HepG2 (cell line): Measurements from ENCODE around the gene MEIOB. TPM values are rescaled to one million over a fixed set of nuclear protein-coding genes. Genes with fewer than 3 reads are reported as not detected.

Experiments used
- BRCA1 ChIP-seq: sonication (generic); formaldehyde crosslinking; IDR thresholded peaks from 2 replicates; pipeline ENCODE4 v1.4.0; 2020; ENCODE audit warnings: missing genetic modification reagents
- FOXO1 ChIP-seq: sonication (generic); formaldehyde crosslinking; IDR thresholded peaks from 2 replicates; pipeline ENCODE4 v1.4.0; 2020; ENCODE audit warnings: missing genetic modification reagents
- RBM39 ChIP-seq: fragments of 200-400 bp; formaldehyde crosslinking; IDR thresholded peaks from one replicate; pipeline ENCODE4 v1.6.1; 2018; ENCODE audit warnings: antibody characterized with exemption, mild to moderate bottlenecking, low read depth, low read length; ENCODE audit not compliant: poor library complexity, severe bottlenecking
- SOX5 ChIP-seq: IDR thresholded peaks from 2 replicates; pipeline ENCODE4 v1.6.1; 2016; ENCODE audit warnings: borderline replicate concordance
- SRY ChIP-seq: sonication (generic); formaldehyde crosslinking; IDR thresholded peaks from 2 replicates; pipeline ENCODE4 v1.8.0; 2022; ENCODE audit warnings: mild to moderate bottlenecking, missing genetic modification reagents
- ZNF557 ChIP-seq: sonication (generic); formaldehyde crosslinking; IDR thresholded peaks from 2 replicates; pipeline ENCODE4 v1.4.0; 2020; ENCODE audit warnings: missing genetic modification reagents
- ZNF562 ChIP-seq: sonication (generic); formaldehyde crosslinking; IDR thresholded peaks from 2 replicates; pipeline ENCODE4 v1.8.0; 2022; ENCODE audit warnings: missing genetic modification reagents, borderline replicate concordance
- polyA plus RNA-seq, 8 experiments: library from polyadenylated mRNA; depleted of rRNA in 3 of 8; stranded (reverse) in 7 of 8; unstranded in 1 of 8; fragments of >200 nt; fragmentation: Illumina TruSeq in 4 of 8; extraction: Trizol in 4 of 8; gene quantifications; 2 replicates each; pipeline versions ENCODE4 v1.2.1 to v1.2.3, GENCODE V29; 2011 to 2016; ENCODE audit warnings: low read depth in 4 of 8, missing spikeins in 1 of 8, mixed read lengths in 1 of 8; ENCODE audit not compliant: insufficient read depth in 1 of 8
- total RNA-seq, 5 experiments: library from RNA; depleted of rRNA; stranded (reverse); fragments of >200 nt; fragmentation: Illumina TruSeq; extraction: Trizol; gene quantifications; 2 replicates each; pipeline ENCODE4 v1.2.3, GENCODE V29; 2016; ENCODE audit warnings: low read depth in 1 of 5
- TF ChIP-seq, protein P1 (sequence below): sonication (generic); formaldehyde crosslinking; IDR thresholded peaks from 2 replicates; pipeline ENCODE4 v1.9.0; 2021; ENCODE audit warnings: mild to moderate bottlenecking, missing genetic modification reagents
- TF ChIP-seq, protein P2 (sequence below): sonication (generic); formaldehyde crosslinking; IDR thresholded peaks from 2 replicates; pipeline ENCODE4 v1.4.0; 2020; ENCODE audit warnings: missing genetic modification reagents
- TF ChIP-seq, protein P3 (sequence below): sonication (generic); formaldehyde crosslinking; IDR thresholded peaks from one replicate; pipeline ENCODE4 v1.5.1; 2020; ENCODE audit warnings: mild to moderate bottlenecking, missing genetic modification reagents; ENCODE audit errors: not compliant biosample characterization

The MEIOB gene
- total and polyA plus RNA-seq, 2 of the 13 experiments (the other 11 are each of a cell fraction or from before 2014, with no cell fraction given): 0.17 TPM; not detected in 1

DNA sequence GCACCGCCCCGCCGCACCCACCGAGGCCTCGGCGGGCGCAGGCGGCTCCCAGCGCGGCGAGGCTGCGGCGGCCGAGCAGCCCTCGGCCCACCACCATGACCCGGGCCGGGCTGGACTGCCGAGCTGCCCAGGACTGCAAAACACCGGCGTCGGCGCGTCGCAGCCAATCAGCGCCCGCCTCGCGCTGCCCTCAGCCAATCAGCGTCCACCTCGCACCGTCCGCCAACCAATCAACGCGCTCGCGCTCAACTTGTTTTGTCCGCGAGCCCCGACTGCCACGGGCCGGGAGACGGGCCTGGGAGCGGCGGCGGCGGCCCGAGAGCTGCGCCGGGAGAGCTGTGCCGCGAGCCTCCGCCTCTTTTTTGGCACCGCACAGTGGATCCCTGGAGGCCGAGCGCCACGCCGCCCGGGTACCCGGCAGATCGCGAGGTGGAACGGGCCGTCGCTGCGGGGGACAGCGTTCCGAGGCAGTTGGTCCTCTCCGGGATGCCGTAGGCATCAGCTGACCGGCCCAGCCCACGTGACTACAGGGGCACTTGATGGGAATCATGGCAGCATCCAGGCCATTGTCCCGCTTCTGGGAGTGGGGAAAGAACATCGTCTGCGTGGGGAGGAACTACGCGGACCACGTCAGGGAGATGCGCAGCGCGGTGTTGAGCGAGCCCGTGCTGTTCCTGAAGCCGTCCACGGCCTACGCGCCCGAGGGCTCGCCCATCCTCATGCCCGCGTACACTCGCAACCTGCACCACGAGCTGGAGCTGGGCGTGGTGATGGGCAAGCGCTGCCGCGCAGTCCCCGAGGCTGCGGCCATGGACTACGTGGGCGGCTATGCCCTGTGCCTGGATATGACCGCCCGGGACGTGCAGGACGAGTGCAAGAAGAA lies 45.0 kb downstream of the MEIOB start, which contains the start of the genes FAHD1 and HAGH (continued):
- TF ChIP-seq, protein P1, sequence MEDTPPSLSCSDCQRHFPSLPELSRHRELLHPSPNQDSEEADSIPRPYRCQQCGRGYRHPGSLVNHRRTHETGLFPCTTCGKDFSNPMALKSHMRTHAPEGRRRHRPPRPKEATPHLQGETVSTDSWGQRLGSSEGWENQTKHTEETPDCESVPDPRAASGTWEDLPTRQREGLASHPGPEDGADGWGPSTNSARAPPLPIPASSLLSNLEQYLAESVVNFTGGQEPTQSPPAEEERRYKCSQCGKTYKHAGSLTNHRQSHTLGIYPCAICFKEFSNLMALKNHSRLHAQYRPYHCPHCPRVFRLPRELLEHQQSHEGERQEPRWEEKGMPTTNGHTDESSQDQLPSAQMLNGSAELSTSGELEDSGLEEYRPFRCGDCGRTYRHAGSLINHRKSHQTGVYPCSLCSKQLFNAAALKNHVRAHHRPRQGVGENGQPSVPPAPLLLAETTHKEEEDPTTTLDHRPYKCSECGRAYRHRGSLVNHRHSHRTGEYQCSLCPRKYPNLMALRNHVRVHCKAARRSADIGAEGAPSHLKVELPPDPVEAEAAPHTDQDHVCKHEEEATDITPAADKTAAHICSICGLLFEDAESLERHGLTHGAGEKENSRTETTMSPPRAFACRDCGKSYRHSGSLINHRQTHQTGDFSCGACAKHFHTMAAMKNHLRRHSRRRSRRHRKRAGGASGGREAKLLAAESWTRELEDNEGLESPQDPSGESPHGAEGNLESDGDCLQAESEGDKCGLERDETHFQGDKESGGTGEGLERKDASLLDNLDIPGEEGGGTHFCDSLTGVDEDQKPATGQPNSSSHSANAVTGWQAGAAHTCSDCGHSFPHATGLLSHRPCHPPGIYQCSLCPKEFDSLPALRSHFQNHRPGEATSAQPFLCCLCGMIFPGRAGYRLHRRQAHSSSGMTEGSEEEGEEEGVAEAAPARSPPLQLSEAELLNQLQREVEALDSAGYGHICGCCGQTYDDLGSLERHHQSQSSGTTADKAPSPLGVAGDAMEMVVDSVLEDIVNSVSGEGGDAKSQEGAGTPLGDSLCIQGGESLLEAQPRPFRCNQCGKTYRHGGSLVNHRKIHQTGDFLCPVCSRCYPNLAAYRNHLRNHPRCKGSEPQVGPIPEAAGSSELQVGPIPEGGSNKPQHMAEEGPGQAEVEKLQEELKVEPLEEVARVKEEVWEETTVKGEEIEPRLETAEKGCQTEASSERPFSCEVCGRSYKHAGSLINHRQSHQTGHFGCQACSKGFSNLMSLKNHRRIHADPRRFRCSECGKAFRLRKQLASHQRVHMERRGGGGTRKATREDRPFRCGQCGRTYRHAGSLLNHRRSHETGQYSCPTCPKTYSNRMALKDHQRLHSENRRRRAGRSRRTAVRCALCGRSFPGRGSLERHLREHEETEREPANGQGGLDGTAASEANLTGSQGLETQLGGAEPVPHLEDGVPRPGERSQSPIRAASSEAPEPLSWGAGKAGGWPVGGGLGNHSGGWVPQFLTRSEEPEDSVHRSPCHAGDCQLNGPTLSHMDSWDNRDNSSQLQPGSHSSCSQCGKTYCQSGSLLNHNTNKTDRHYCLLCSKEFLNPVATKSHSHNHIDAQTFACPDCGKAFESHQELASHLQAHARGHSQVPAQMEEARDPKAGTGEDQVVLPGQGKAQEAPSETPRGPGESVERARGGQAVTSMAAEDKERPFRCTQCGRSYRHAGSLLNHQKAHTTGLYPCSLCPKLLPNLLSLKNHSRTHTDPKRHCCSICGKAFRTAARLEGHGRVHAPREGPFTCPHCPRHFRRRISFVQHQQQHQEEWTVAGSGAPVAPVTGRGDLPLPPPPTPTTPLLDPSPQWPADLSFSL: no peak; the same call in 1 of the 2 replicates
- TF ChIP-seq BRCA1 (CRISPR knock-in tag): no peak
- TF ChIP-seq, protein P2, sequence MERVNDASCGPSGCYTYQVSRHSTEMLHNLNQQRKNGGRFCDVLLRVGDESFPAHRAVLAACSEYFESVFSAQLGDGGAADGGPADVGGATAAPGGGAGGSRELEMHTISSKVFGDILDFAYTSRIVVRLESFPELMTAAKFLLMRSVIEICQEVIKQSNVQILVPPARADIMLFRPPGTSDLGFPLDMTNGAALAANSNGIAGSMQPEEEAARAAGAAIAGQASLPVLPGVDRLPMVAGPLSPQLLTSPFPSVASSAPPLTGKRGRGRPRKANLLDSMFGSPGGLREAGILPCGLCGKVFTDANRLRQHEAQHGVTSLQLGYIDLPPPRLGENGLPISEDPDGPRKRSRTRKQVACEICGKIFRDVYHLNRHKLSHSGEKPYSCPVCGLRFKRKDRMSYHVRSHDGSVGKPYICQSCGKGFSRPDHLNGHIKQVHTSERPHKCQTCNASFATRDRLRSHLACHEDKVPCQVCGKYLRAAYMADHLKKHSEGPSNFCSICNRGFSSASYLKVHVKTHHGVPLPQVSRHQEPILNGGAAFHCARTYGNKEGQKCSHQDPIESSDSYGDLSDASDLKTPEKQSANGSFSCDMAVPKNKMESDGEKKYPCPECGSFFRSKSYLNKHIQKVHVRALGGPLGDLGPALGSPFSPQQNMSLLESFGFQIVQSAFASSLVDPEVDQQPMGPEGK (CRISPR knock-in tag): peak; percentile 53
- peak; percentile 81; the same call in 1 of the 2 replicates for TF ChIP-seq SRY (CRISPR knock-in tag)
- TF ChIP-seq, protein P3, sequence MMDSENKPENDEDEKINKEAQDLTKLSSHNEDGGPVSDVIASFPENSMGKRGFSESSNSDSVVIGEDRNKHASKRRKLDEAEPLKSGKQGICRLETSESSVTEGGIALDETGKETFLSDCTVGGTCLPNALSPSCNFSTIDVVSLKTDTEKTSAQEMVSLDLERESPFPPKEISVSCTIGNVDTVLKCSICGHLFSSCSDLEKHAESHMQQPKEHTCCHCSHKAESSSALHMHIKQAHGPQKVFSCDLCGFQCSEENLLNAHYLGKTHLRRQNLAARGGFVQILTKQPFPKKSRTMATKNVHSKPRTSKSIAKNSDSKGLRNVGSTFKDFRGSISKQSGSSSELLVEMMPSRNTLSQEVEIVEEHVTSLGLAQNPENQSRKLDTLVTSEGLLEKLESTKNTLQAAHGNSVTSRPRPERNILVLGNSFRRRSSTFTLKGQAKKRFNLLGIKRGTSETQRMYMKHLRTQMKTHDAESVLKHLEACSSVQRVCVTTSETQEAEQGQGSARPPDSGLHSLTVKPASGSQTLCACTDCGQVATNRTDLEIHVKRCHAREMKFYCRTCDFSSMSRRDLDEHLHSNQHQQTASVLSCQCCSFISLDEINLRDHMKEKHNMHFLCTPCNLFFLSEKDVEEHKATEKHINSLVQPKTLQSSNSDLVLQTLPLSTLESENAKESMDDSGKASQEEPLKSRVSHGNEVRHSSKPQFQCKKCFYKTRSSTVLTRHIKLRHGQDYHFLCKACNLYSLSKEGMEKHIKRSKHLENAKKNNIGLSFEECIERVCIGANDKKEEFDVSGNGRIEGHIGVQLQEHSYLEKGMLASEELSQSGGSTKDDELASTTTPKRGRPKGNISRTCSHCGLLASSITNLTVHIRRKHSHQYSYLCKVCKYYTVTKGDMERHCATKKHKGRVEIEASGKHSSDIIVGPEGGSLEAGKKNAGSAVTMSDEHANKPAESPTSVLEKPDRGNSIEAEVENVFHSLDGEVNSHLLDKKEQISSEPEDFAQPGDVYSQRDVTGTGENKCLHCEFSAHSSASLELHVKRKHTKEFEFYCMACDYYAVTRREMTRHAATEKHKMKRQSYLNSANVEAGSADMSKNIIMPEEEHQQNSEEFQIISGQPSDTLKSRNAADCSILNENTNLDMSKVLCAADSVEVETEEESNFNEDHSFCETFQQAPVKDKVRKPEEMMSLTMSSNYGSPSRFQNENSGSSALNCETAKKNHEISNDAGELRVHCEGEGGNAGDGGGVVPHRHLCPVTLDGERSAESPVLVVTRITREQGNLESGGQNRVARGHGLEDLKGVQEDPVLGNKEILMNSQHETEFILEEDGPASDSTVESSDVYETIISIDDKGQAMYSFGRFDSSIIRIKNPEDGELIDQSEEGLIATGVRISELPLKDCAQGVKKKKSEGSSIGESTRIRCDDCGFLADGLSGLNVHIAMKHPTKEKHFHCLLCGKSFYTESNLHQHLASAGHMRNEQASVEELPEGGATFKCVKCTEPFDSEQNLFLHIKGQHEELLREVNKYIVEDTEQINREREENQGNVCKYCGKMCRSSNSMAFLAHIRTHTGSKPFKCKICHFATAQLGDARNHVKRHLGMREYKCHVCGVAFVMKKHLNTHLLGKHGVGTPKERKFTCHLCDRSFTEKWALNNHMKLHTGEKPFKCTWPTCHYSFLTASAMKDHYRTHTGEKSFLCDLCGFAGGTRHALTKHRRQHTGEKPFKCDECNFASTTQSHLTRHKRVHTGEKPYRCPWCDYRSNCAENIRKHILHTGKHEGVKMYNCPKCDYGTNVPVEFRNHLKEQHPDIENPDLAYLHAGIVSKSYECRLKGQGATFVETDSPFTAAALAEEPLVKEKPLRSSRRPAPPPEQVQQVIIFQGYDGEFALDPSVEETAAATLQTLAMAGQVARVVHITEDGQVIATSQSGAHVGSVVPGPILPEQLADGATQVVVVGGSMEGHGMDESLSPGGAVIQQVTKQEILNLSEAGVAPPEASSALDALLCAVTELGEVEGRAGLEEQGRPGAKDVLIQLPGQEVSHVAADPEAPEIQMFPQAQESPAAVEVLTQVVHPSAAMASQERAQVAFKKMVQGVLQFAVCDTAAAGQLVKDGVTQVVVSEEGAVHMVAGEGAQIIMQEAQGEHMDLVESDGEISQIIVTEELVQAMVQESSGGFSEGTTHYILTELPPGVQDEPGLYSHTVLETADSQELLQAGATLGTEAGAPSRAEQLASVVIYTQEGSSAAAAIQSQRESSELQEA (CRISPR knock-in tag): peak; percentile 93
- no peak for TF ChIP-seq ZNF562 (CRISPR knock-in tag)
- TF ChIP-seq FOXO1 (CRISPR knock-in tag): no peak
- no peak for TF ChIP-seq ZNF557 (CRISPR knock-in tag)
- no peak for TF ChIP-seq RBM39
- peak; percentile 51; the same call in 1 of the 2 replicates for TF ChIP-seq SOX5
